IMR-90 (cell line): ENCODE results near the gene DCLK1.

Experiments
- BHLHE40 ChIP-seq: fragments of 150-350 bp; IDR thresholded peaks from 2 replicates; pipeline ENCODE4 v1.6.1; 2016; ENCODE audit warnings: mild to moderate bottlenecking, low read depth, low read length
- CEBPB ChIP-seq: IDR thresholded peaks from 2 replicates; pipeline ENCODE4 v1.6.1; 2012; ENCODE audit warnings: low read depth, low read length, improper control_type of control experiment
- CTCF ChIP-seq: conservative IDR thresholded peaks from 2 replicates; pipeline ENCODE4 v1.5.1; 2012; ENCODE audit warnings: mild to moderate bottlenecking, low read depth, low read length, improper control_type of control experiment
- ELK1 ChIP-seq: fragments of 150-350 bp; IDR thresholded peaks from 2 replicates; pipeline ENCODE4 v1.6.1; 2016; ENCODE audit warnings: low read depth, mild to moderate bottlenecking, low read length, moderate library complexity, borderline replicate concordance
- MAFK ChIP-seq: IDR thresholded peaks from 2 replicates; pipeline ENCODE4 v1.6.1; 2012; ENCODE audit warnings: low read depth, low read length, improper control_type of control experiment
- MAZ ChIP-seq: IDR thresholded peaks from 2 replicates; pipeline ENCODE4 v1.6.1; 2012; ENCODE audit warnings: low read depth, mild to moderate bottlenecking, low read length, improper control_type of control experiment, moderate library complexity, borderline replicate concordance
- MXI1 ChIP-seq: IDR thresholded peaks from 2 replicates; pipeline ENCODE4 v1.6.1; 2012; ENCODE audit warnings: low read depth, mild to moderate bottlenecking, low read length, moderate library complexity, borderline replicate concordance
- NFE2L2 ChIP-seq: fragments of 150-350 bp; IDR thresholded peaks from 2 replicates; pipeline ENCODE4 v1.6.1; 2016; ENCODE audit warnings: low read depth, mild to moderate bottlenecking, low read length
- POLR2A ChIP-seq: IDR thresholded peaks from 2 replicates; pipeline ENCODE4 v1.6.1; 2012; ENCODE audit warnings: mild to moderate bottlenecking, low read depth, low read length
- RAD21 ChIP-seq: IDR thresholded peaks from 2 replicates; pipeline ENCODE4 v1.6.1; 2012; ENCODE audit warnings: low read length, improper control_type of control experiment
- RCOR1 ChIP-seq: IDR thresholded peaks from 2 replicates; pipeline ENCODE4 v1.6.1; 2012; ENCODE audit warnings: mild to moderate bottlenecking, low read length, improper control_type of control experiment; ENCODE audit not compliant: insufficient replicate concordance
- RFX5 ChIP-seq: IDR thresholded peaks from 2 replicates; pipeline ENCODE4 v1.8.0; 2012; ENCODE audit warnings: low read depth, mild to moderate bottlenecking, low read length, moderate library complexity
- SMC3 ChIP-seq: fragments of 150-350 bp; IDR thresholded peaks from 2 replicates; pipeline ENCODE4 v1.6.1; 2016; ENCODE audit warnings: low read depth, mild to moderate bottlenecking, antibody characterized with exemption, low read length, moderate library complexity
- USF2 ChIP-seq: fragments of 150-350 bp; IDR thresholded peaks from 2 replicates; pipeline ENCODE4 v1.6.1; 2017; ENCODE audit warnings: mild to moderate bottlenecking, antibody characterized with exemption, low read length, low read depth

GRCh38 chr13:35768551-35768950 is 362.6 kb downstream of the DCLK1 start:
- TF ChIP-seq POLR2A (no peak), CTCF (no peak), RCOR1 (no peak), MXI1 (no peak), RFX5 (no peak), RAD21 (no peak), SMC3 (no peak), CEBPB (no peak), BHLHE40 (no peak), USF2 (no peak), MAZ (no peak), NFE2L2 (no peak), MAFK (no peak), ELK1 (no peak)
